LNCaP clone FGC (cell line): ENCODE results near the gene ELMO1.

Source experiments
- DNase-seq: peaks from one replicate; pipeline ENCODE4 v3.0.0-alpha.2; 2011; ENCODE audit warnings: low read depth
- H3K4me3 ChIP-seq: 2 replicates; pipeline ENCODE4 v1.5.1; 2011; ENCODE audit warnings: mild to moderate bottlenecking, low read depth, low read length, control low read depth
- TF ChIP-seq, protein P1 (sequence below): IDR thresholded peaks from 2 replicates; pipeline ENCODE4 v1.5.1; 2012; ENCODE audit warnings: mild to moderate bottlenecking; ENCODE audit not compliant: control insufficient read depth, insufficient read depth; ENCODE audit errors: extremely low read depth

The ELMO1 gene

DNA sequence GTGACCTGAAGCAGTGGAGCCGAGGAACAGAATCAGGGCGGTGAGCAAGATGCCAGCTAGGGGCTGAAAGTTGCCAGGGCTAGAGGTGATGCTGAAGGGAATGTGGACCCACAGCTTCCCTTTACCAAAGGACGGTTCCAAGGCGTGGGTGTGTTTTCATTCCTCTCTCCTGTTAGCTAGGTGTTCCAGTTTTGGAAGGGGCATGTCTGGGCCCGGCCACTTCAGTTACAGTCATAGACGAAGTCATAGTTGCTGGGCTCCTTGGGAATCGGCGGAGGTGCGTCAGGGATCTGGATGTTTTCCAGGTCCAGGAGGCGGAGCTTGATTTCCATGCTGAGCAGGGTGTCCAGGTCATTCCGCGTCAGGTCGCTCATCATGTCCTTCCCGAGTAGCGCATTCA, 593.3 kb downstream of the ELMO1 start:
- H3K4me3 ChIP-seq, result no peak overlapping the region
- DNase-seq, result no peak
- TF ChIP-seq, protein P1, sequence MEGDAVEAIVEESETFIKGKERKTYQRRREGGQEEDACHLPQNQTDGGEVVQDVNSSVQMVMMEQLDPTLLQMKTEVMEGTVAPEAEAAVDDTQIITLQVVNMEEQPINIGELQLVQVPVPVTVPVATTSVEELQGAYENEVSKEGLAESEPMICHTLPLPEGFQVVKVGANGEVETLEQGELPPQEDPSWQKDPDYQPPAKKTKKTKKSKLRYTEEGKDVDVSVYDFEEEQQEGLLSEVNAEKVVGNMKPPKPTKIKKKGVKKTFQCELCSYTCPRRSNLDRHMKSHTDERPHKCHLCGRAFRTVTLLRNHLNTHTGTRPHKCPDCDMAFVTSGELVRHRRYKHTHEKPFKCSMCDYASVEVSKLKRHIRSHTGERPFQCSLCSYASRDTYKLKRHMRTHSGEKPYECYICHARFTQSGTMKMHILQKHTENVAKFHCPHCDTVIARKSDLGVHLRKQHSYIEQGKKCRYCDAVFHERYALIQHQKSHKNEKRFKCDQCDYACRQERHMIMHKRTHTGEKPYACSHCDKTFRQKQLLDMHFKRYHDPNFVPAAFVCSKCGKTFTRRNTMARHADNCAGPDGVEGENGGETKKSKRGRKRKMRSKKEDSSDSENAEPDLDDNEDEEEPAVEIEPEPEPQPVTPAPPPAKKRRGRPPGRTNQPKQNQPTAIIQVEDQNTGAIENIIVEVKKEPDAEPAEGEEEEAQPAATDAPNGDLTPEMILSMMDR, result no peak

DNA sequence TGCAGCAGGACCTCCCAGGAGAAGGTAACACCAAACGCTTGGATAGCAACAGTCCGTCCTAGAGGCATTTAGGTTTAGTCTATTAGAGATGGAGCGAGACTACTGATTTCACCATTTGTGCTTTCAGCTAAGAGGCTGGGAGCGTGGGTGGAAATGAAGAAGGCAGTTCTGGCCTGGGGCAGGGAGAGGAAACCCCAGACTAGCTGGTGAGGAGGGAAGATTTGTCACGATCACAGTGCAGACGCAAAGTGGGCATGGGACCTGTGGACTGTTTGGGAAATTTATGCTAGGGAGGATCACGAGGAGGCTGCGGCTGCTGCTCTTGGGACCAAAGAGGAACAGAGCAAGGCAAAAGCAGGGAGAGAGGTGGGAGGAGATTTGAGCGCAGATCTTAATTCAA, 594.0 kb downstream of the ELMO1 start:
- DNase-seq, result no peak
- H3K4me3 ChIP-seq, result no peak overlapping the region
- TF ChIP-seq, protein P1, result no peak

DNA sequence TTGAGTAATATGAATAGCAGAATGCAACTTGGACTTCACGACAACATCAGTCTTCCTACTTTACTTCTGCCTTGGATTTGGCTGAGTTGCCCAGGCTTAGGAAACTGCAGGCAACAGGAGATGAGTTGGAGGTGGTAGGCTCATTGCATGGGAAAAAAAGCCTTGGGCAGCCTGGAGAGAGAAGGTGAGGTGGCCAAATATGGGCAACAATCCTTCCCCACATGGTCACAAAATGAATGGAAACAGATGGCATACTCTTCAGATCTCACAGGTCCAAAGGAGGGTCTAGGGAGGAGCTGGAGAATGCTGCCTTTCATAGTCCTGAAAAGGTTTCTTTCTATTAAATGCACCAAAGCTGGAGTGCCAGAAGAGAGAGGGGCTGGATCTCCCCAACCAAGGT, 595.7 kb downstream of the ELMO1 start:
- DNase-seq, result no peak
- TF ChIP-seq, protein P1, result no peak
- no peak overlapping the region for H3K4me3 ChIP-seq

DNA sequence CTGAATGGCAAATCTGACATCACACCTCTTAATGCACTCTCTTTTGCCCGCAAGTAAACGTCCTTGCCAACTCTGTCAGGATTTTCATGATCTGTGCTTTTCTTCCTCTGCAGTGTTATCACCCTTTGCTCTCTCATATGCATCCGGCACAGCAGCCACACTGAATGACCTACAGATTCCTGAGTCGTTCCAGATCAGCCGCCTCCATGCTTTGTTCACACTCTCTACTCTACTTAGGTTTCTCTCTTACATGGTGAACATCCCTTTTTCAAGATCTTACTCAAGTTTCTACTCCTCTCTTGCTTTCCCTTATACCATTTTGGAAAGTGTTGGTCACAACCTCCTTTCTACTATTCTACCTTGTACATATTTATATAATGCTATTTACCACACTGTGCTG, 596.6 kb downstream of the ELMO1 start:
- no peak overlapping the region for H3K4me3 ChIP-seq
- DNase-seq, result no peak
- TF ChIP-seq, protein P1, result no peak

DNA sequence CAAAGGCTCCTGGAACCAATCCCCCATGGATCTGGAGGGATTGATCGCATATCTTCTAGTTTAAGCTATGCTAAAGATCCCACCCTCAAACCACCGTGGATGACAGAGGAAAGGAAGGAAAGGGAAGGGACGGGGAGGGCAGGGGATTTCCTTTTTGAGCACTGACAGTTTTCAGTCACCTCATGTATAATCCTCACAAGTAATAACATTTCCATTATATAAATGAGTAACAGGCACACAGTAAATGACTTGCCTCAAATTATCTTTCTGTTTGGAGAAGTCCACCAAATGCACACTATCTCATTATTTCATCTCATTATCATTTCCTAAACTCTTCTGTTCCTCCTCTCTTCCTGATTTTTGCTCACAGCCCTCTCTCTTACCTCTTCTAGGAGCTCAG, 597.3 kb downstream of the ELMO1 start:
- no peak overlapping the region for H3K4me3 ChIP-seq
- TF ChIP-seq, protein P1, result no peak
- no peak for DNase-seq

DNA sequence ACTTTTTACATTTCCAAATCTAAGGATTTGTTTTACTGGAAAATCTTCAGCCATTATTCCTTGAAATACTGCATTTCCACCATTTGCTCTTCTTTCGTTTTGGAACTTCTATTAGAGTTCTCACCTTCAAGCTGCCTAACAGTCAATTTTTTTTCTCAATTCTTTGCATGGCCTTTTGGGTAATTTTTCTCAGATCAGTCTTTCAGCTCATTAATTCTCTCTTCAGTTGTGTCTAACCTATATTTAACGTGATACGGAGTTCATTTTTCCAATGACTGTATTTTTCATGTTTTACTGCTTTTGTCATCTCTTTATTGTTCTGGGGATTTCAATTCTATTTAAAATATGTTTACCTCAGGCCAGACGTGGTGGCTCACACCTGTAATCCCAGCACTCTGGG, 600.7 kb downstream of the ELMO1 start:
- TF ChIP-seq, protein P1, result no peak
- no peak overlapping the region for H3K4me3 ChIP-seq
- no peak for DNase-seq

DNA sequence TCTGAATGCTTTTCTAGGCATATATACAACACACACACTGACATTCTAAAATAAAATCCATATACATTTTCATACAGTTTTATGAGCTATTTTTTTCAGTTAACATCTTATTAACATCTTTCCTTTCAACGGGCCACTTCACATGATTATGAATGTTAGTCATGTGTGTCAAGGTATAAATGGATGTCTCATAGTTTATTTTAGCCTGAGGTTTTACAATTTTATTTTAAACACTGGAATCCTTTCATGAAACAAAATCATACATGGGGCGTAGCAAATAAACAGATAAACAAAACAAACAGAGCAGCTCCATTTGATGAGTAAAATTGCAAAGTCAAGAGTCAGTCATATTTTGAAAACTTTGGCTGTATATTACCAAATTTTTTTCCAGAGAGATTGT, 604.3 kb downstream of the ELMO1 start:
- H3K4me3 ChIP-seq, result no peak overlapping the region
- TF ChIP-seq, protein P1, result no peak
- DNase-seq, result no peak
